Measurements from ENCODE around the gene PYGO2. TPM values are rescaled to one million over a fixed set of nuclear protein-coding genes. Genes with fewer than 3 reads are reported as not detected.
"Not testable (repeated sequence)": the region's sequence is repeated elsewhere in the genome, so short reads cannot be mapped to it uniquely, and the experiment has no call there.

Gene PYGO2
- total RNA-seq, 5 donors from 2014 or later (not counting 1 experiment from before 2014, with no cell fraction given) = 36.0 to 70.8 (median 68.5) TPM

DNA sequence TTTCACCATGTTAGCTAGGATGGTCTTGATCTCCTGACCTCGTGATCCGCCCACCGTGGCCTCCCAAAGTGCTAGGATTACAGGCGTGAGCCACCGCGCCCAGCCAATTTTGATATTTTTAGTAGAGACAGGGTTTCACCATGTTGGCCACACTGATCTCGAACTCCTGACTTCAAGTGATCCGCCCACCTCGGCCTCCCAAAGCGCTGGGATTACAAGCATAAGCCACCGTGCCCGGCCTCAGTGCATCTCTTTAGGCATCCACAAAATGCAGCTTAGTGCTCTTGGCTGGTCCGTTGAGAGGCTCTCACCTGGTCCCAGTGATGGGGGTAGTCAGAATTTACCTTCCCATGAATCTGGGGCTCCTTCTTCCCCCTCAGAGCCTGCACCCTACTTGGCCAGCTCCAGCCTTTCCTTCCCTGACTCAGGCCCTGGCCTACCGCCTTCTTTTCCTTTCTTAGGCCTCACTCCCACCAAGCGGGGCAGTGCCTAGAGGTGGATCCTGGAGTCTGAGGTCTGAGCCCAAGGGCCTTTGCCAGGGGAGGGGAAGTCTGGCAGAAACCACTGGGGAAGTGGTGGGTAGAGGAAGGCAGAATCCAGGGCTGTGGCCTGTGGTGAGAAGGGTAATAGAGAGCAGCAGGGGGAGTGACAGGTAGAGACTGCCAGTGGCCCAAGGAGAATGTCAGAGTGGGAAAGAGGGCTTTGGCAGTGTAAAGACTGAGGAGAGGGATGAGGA lies 35.6 kb upstream of the PYGO2 start:
- Mint-ChIP-seq H3K27ac (peak overlapping the region; percentile 23 to 37), H3K27me3 (no peaks in the 10 kb centered on the region), H3K4me3 (peak overlapping the region in 1 of 3 donors; percentile 31), H3K9me3 (no peaks in the 10 kb centered on the region), H3K4me1 (peaks cover 22 to 28% (median 28%) of the 10 kb centered on the region in 3 donors), H3K36me3 (no peaks in the 10 kb centered on the region)
- Histone ChIP-seq H3K4me1 (ENCODE audit: control insufficient read depth in 1 of 2, extremely low read depth in 1 of 2, insufficient read depth in 2 of 2, low read length in 2 of 2) (peaks cover 6 to 47% of the 10 kb centered on the region in 2 experiments), H3K27me3 (replicated peaks in 1 of 2; ENCODE audit: control insufficient read depth in 2 of 2, extremely low read depth in 1 of 2, insufficient read depth in 2 of 2, low read length in 1 of 2) (no peaks in the 10 kb centered on the region), H3K9me3 (no peaks in the 10 kb centered on the region), H3K27ac (ENCODE audit: low read length) (no peak overlapping the region), H3K36me3 (ENCODE audit: control insufficient read depth in 2 of 2, extremely low read depth in 1 of 2, insufficient read depth in 1 of 2, low read length in 1 of 2) (peaks cover 2 to 4% of the 10 kb centered on the region in 2 donors), H3K4me3 (ENCODE audit: control insufficient read depth in 1 of 2, extremely low read depth in 1 of 2, low read length in 1 of 2) (no peak overlapping the region)
- ChIA-PET POLR2A (interaction anchor here (0.7 to 0.9 kb wide), 2 partner anchors 45 kb away, joined by 3 to 6 read pairs; no protein-coding TSS in a partner anchor), CTCF (interaction anchor here (0.6 to 1.1 kb wide), 2 partner anchors 41 to 55 kb away, joined by 3 to 5 read pairs; partner anchors contain the start of gene PBXIP1 (in 1 of the 2))
- no peak for ATAC-seq (replicated peaks in 1 of 4)
- no peak for DNase-seq
- WGBS (ENCODE audit: insufficient coverage) = 93% methylated on average over 6 of the region's 15 CpGs

DNA sequence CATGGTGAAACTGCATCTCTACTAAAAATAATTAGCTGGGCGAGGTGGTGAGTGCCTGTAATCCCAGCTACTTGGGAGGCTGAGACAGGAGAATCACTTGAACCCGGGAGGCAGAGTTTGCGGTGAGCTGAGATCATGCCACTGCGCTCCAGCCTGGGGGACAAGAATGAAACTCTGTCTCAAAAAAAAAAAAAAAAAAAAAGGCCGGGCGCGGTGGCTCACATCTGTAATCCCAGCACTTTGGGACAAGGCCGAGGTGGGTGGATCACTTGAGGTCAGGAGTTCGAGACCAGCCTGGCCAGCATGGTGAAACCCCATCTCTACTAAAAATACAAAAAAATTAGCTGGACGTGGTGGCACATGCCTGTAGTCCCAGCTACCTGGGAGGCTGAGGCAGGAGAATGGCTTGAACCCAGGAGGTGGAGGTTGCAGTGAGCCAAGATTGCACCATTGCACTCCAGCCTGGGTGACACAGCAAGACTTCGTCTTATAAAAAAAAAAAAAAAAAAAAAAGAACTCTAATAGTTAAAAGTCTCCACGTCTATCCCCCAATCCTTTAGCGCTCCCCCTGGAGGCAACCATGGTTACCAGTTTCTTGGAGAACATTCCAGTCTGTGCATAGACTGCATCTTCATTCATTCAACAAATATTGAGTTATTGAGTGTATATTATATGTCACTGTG lies 33.9 kb upstream of the PYGO2 start:
- peak in 1 of 35 experiments; percentile 31 for DNase-seq
- Mint-ChIP-seq H3K27ac (peak overlapping the region in 1 of 2 donors; percentile 22), H3K4me1 (peaks cover 22 to 28% (median 28%) of the 10 kb centered on the region in 3 donors)
- not testable (repeated sequence) for H3K4me3 Mint-ChIP-seq; H3K9me3 ChIP-seq; H3K4me3 ChIP-seq (ENCODE audit: control insufficient read depth in 1 of 2, extremely low read depth in 1 of 2, low read length in 1 of 2); H3K27ac ChIP-seq (ENCODE audit: low read length); H3K27me3 Mint-ChIP-seq; H3K36me3 Mint-ChIP-seq; ATAC-seq (replicated peaks in 1 of 4); H3K9me3 Mint-ChIP-seq; H3K27me3 ChIP-seq (replicated peaks in 1 of 2; ENCODE audit: control insufficient read depth in 2 of 2, extremely low read depth in 1 of 2, insufficient read depth in 2 of 2, low read length in 1 of 2)
- WGBS (ENCODE audit: insufficient coverage) = 90% methylated on average over 2 of the region's 13 CpGs
- Histone ChIP-seq H3K4me1 (ENCODE audit: control insufficient read depth in 1 of 2, extremely low read depth in 1 of 2, insufficient read depth in 2 of 2, low read length in 2 of 2) (peaks cover 6 to 34% of the 10 kb centered on the region in 2 experiments), H3K36me3 (ENCODE audit: control insufficient read depth in 2 of 2, extremely low read depth in 1 of 2, insufficient read depth in 1 of 2, low read length in 1 of 2) (peaks cover 2 to 14% of the 10 kb centered on the region in 2 donors)
- CTCF ChIA-PET = interaction anchor here (0.7 to 1.3 kb wide), 6 partner anchors 8 to 481 kb away, joined by 3 to 8 read pairs (median 6); no protein-coding TSS in a partner anchor
- POLR2A ChIA-PET = interaction anchor here in 1 of 2 donors (0.8 kb wide), 1 partner anchor 961 kb away, joined by 10 read pairs; no protein-coding TSS in a partner anchor

DNA sequence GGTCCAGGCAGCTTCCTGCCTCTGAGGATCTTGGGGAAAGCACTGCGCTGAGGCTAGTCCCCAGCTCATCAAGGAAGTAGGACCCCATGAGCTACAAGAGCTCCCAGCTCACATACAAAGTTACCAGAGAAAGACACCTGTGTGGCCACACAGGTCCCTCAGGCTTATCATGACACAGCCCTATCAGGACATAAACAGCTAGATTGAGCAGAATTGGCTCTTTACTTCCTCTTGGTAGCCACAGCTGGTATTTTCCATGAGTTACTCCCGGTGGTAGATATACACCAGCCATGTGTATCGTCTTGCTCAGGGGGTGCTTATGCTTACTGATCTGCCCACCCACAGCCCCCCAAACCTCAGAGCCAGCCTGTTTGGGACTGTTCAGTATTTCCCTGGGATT lies 33.0 kb upstream of the PYGO2 start:
- POLR2A ChIA-PET = interaction anchor here in 1 of 2 donors (0.5 to 1.1 kb wide), 3 partner anchors 11 to 31 kb away, joined by 3 to 11 read pairs (median 3); partner anchors contain the start of gene FLAD1
- Mint-ChIP-seq H3K27ac (peak overlapping the region in 1 of 2 donors; percentile 28), H3K4me3 (no peak overlapping the region), H3K27me3 (no peaks in the 10 kb centered on the region), H3K4me1 (peaks cover 19 to 24% (median 23%) of the 10 kb centered on the region in 3 donors), H3K9me3 (no peaks in the 10 kb centered on the region), H3K36me3 (peaks cover 3% of the 10 kb centered on the region)
- CTCF ChIA-PET = interaction anchor here (0.5 to 1.8 kb wide), 7 partner anchors 10 to 28 kb away, joined by 3 to 8 read pairs (median 3); no protein-coding TSS in a partner anchor
- no peak overlapping the region for H3K4me3 ChIP-seq (ENCODE audit: control insufficient read depth in 1 of 2, extremely low read depth in 1 of 2, low read length in 1 of 2)
- H3K4me1 ChIP-seq (ENCODE audit: control insufficient read depth in 1 of 2, extremely low read depth in 1 of 2, insufficient read depth in 2 of 2, low read length in 2 of 2) = peaks cover 6 to 26% of the 10 kb centered on the region in 2 experiments
- peaks cover 2 to 22% of the 10 kb centered on the region in 2 donors for H3K36me3 ChIP-seq (ENCODE audit: control insufficient read depth in 2 of 2, extremely low read depth in 1 of 2, insufficient read depth in 1 of 2, low read length in 1 of 2)
- no peak overlapping the region for H3K27ac ChIP-seq (ENCODE audit: low read length)
- 63% methylated on average over 3 of the region's 3 CpGs for WGBS (ENCODE audit: insufficient coverage)
- DNase-seq (no peak), ATAC-seq (replicated peaks in 1 of 4) (no peak)
- no peaks in the 10 kb centered on the region for H3K9me3 ChIP-seq
- H3K27me3 ChIP-seq (replicated peaks in 1 of 2; ENCODE audit: control insufficient read depth in 2 of 2, extremely low read depth in 1 of 2, insufficient read depth in 2 of 2, low read length in 1 of 2) = no peaks in the 10 kb centered on the region

DNA sequence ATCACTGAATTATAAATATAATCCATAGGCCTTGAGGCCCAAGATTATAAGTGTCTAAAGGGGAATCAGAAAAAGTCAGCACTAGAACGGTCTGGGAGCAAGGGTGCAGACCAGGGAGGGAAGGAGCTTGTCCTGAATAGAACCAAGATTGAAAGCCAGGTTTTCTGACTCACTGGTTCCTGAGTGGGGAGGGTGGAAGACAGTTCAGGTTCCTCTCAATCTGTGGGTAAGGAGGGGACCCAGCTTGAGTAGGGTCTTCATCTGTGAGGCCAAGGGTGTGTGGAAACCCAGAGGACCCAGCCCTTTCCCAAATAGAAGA lies 32.6 kb upstream of the PYGO2 start:
- Histone ChIP-seq H3K36me3 (ENCODE audit: control insufficient read depth in 2 of 2, extremely low read depth in 1 of 2, insufficient read depth in 1 of 2, low read length in 1 of 2) (peaks cover 3 to 25% of the 10 kb centered on the region in 2 donors), H3K27me3 (replicated peaks in 1 of 2; ENCODE audit: control insufficient read depth in 2 of 2, extremely low read depth in 1 of 2, insufficient read depth in 2 of 2, low read length in 1 of 2) (no peaks in the 10 kb centered on the region), H3K27ac (ENCODE audit: low read length) (no peak overlapping the region), H3K4me3 (ENCODE audit: control insufficient read depth in 1 of 2, extremely low read depth in 1 of 2, low read length in 1 of 2) (no peak overlapping the region), H3K9me3 (no peaks in the 10 kb centered on the region), H3K4me1 (ENCODE audit: control insufficient read depth in 1 of 2, extremely low read depth in 1 of 2, insufficient read depth in 2 of 2, low read length in 2 of 2) (peaks cover 6 to 25% of the 10 kb centered on the region in 2 experiments)
- DNase-seq (no peak), ATAC-seq (replicated peaks in 1 of 4) (no peak)
- no peak overlapping the region for H3K27ac Mint-ChIP-seq
- ChIA-PET POLR2A (interaction anchor here in 1 of 2 donors (0.5 to 1.1 kb wide), 2 partner anchors 11 to 31 kb away, joined by 3 to 11 read pairs; partner anchors contain the start of gene FLAD1), CTCF (interaction anchor here (0.5 to 1.8 kb wide), 5 partner anchors 10 to 27 kb away, joined by 3 to 5 read pairs (median 3); no protein-coding TSS in a partner anchor)
- no peaks in the 10 kb centered on the region for H3K27me3 Mint-ChIP-seq
- peaks cover 6% of the 10 kb centered on the region for H3K36me3 Mint-ChIP-seq
- 80% methylated on average over 1 of the region's 1 CpG for WGBS (ENCODE audit: insufficient coverage)
- peaks cover 19 to 27% (median 25%) of the 10 kb centered on the region in 3 donors for H3K4me1 Mint-ChIP-seq
- H3K9me3 Mint-ChIP-seq = no peaks in the 10 kb centered on the region
- H3K4me3 Mint-ChIP-seq = no peak overlapping the region

DNA sequence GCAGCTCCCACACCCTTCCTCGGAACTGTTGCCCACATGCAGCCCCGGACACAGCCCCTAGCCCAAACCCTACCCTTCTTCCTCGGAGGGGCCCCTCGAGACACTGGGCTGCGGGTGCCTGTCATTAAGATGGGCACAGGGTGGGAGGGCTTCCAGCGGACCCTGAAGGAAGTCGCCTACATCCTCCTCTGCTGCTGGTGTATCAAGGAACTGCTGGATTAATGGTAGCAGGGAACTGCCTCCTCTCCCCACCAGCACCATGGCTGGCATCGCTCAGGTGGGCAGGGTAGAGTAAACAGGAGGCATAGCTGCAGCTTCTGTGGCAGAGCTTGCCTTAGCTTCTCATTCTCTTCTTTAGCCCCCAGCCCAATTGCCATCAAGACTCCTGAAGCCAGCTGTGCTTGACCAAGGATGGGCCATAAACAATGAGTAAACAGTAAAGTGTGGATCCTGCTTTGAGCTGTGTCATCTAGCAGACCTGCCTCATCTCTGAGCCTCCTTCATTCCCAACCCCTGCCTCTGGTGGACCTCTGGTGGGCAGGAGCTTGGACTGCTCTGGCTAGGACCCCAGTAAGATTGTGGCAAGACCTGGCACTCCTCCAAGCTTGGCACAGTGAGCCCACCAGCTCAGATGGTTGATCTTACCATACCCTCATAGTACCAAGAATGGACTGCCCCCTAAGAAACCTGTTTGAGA lies 32.1 kb upstream of the PYGO2 start, which contains the start of gene LENEP:
Gene LENEP, plus strand, starts transcription at position 15 of the 697 bp plus-strand sequence. Its CDS starts 22 bp downstream, at position 37.
- CTCF ChIA-PET = interaction anchor here (0.5 to 1.8 kb wide), 5 partner anchors 9 to 28 kb away, joined by 3 to 5 read pairs (median 3); no protein-coding TSS in a partner anchor

More for the DNA sequence above, 32.1 kb upstream of the PYGO2 start, which contains the start of gene LENEP:
- no peak within 1 kb of the TSS for H3K4me3 Mint-ChIP-seq
- POLR2A ChIA-PET = interaction anchor here in 1 of 2 donors (0.5 to 1.1 kb wide), 2 partner anchors 9 to 11 kb away, joined by 3 read pairs; partner anchors contain the start of gene FLAD1
- Histone ChIP-seq H3K36me3 (ENCODE audit: control insufficient read depth in 2 of 2, extremely low read depth in 1 of 2, insufficient read depth in 1 of 2, low read length in 1 of 2) (peaks cover 8 to 30% of the 10 kb centered on the region in 2 donors), H3K4me1 (ENCODE audit: control insufficient read depth in 1 of 2, extremely low read depth in 1 of 2, insufficient read depth in 2 of 2, low read length in 2 of 2) (peaks cover 2 to 23% of the 10 kb centered on the region in 2 experiments), H3K27me3 (replicated peaks in 1 of 2; ENCODE audit: control insufficient read depth in 2 of 2, extremely low read depth in 1 of 2, insufficient read depth in 2 of 2, low read length in 1 of 2) (no peaks in the 10 kb centered on the region), H3K9me3 (no peaks in the 10 kb centered on the region), H3K4me3 (ENCODE audit: control insufficient read depth in 1 of 2, extremely low read depth in 1 of 2, low read length in 1 of 2) (no peak within 1 kb of the TSS), H3K27ac (ENCODE audit: low read length) (no peak within 1 kb of the TSS)
- peaks cover 18 to 26% (median 25%) of the 10 kb centered on the region in 3 donors for H3K4me1 Mint-ChIP-seq
- H3K9me3 Mint-ChIP-seq = no peaks in the 10 kb centered on the region
- no peak within 1 kb of the TSS for H3K27ac Mint-ChIP-seq
- DNase-seq (no peak), ATAC-seq (replicated peaks in 1 of 4) (no peak)
- H3K36me3 Mint-ChIP-seq = peaks cover 10% of the 10 kb centered on the region
- no CpG with 5 or more reads among the region's 8 CpGs for WGBS (ENCODE audit: insufficient coverage)
- no peaks in the 10 kb centered on the region for H3K27me3 Mint-ChIP-seq

Data from T-cell (primary cell).